DOHH2 (cell line): ENCODE measurements around the gene DTX4.

Experiments used
- H3F3A ChIP-seq: fragments of 200-600 bp; sonication (generic), shearing (Covaris generic); 2 replicates; pipeline ENCODE4 v1.6.0; 2016; ENCODE audit warnings: antibody characterized with exemption, mild to moderate bottlenecking; ENCODE audit not compliant: control insufficient read depth, insufficient read depth
- H3K27ac ChIP-seq: fragments of 200-600 bp; sonication (generic); 2 replicates; pipeline ENCODE4 v1.5.1; 2014; ENCODE audit warnings: low read depth, mild to moderate bottlenecking, low read length, moderate library complexity
- H3K27me3 ChIP-seq: fragments of 200-600 bp; sonication (generic); 2 replicates; pipeline ENCODE4 v1.6.1; 2014; ENCODE audit warnings: mild to moderate bottlenecking, low read length, mixed read lengths; ENCODE audit not compliant: control insufficient read depth
- H3K36me3 ChIP-seq: fragments of 200-600 bp; sonication (generic); 2 replicates; pipeline ENCODE4 v1.6.1; 2014; ENCODE audit warnings: mild to moderate bottlenecking, low read length, moderate library complexity, mixed read lengths; ENCODE audit not compliant: control insufficient read depth
- H3K4me1 ChIP-seq: fragments of 200-600 bp; sonication (generic); 2 replicates; pipeline ENCODE4 v1.6.1; 2014; ENCODE audit warnings: mild to moderate bottlenecking, low read length, mixed read lengths; ENCODE audit not compliant: control insufficient read depth
- H3K4me2 ChIP-seq: fragments of 200-600 bp; sonication (generic); 2 replicates; pipeline ENCODE4 v1.6.0; 2014; ENCODE audit warnings: mild to moderate bottlenecking, low read length, moderate library complexity
- H3K4me3 ChIP-seq: fragments of 200-600 bp; sonication (generic); 2 replicates; pipeline ENCODE4 v1.5.1; 2014; ENCODE audit warnings: mild to moderate bottlenecking, low read length, mixed read lengths
- H3K79me2 ChIP-seq: fragments of 200-600 bp; sonication (generic); 2 replicates; pipeline ENCODE4 v1.6.1; 2014; ENCODE audit warnings: mild to moderate bottlenecking, low read length, mixed read lengths; ENCODE audit not compliant: control insufficient read depth
- H3K9me2 ChIP-seq: fragments of 200-600 bp; sonication (generic); replicated peaks from 2 replicates; pipeline ENCODE4 v1.6.1; 2014; ENCODE audit warnings: mild to moderate bottlenecking, low read length, mixed read lengths; ENCODE audit not compliant: control insufficient read depth
- H3K9me3 ChIP-seq: fragments of 200-600 bp; sonication (generic); 2 replicates; pipeline ENCODE4 v1.6.1; 2014; ENCODE audit warnings: antibody characterized with exemption, low read length, mixed read lengths; ENCODE audit not compliant: control insufficient read depth, insufficient read depth
- H4K20me1 ChIP-seq: fragments of 200-600 bp; sonication (generic); 2 replicates; pipeline ENCODE4 v1.6.0; 2014; ENCODE audit warnings: low read depth, mild to moderate bottlenecking, antibody characterized with exemption, low read length, moderate library complexity; ENCODE audit not compliant: control insufficient read depth, insufficient read depth
- EZH2phosphoT487 ChIP-seq: fragments of 200-600 bp; sonication (generic); IDR thresholded peaks from 2 replicates; pipeline ENCODE4 v1.6.1; 2017; ENCODE audit warnings: borderline replicate concordance, mild to moderate bottlenecking, antibody characterized with exemption, low read length, moderate library complexity, mixed read lengths
- TF ChIP-seq, protein P1 (sequence below): fragments of 200-600 bp; sonication (generic); IDR thresholded peaks from one replicate; pipeline ENCODE4 v1.5.1; 2014; ENCODE audit warnings: antibody characterized with exemption, mild to moderate bottlenecking, low read depth, low read length; ENCODE audit not compliant: poor library complexity, severe bottlenecking

Gene DTX4

DNA sequence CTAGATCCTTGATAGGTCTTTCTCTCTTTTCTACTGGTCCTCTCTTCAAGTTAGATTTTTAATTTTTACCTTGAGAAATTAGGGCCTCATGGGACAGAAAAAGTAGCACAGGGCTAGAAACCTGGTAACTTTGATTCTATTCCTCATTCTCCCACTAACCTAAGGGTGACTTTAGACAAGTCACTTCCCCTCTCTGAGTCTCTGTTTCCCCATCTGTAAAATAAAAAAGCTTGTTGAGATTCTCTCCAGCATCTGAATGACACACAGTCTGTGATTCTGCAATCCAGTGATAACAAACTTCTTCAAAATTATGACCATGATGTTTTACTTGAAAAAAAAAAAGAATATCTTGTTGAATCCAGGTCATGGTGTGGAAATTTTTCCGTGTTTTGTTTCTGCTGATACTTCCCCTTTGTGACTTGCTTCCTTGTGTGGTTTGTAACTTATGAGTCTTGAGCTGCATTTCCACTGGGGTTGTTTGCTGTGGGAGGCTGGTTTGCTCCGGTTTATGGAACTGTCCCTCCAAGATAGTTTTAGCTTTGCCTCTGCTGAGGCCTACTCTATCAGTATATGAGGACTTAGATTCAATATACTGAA, 50.6 kb downstream of the DTX4 start:
- Histone ChIP-seq H3K4me1 (peaks cover 22% of the 10 kb centered on the region), H3K27ac (no peak overlapping the region), H3K79me2 (no peaks in the 10 kb centered on the region), H3K4me2 (no peak overlapping the region), H3F3A (0 out of 2 replicates have a peak, but pooled peaks cover under 1% of the 10 kb centered on the region), H3K4me3 (no peak overlapping the region), H3K27me3 (peaks cover 20% of the 10 kb centered on the region), H4K20me1 (no peaks in the 10 kb centered on the region), H3K36me3 (no peaks in the 10 kb centered on the region), H3K9me3 (no peaks in the 10 kb centered on the region), H3K9me2 (no peaks in the 10 kb centered on the region)
- no peak for TF ChIP-seq EZH2phosphoT487
- TF ChIP-seq, protein P1, sequence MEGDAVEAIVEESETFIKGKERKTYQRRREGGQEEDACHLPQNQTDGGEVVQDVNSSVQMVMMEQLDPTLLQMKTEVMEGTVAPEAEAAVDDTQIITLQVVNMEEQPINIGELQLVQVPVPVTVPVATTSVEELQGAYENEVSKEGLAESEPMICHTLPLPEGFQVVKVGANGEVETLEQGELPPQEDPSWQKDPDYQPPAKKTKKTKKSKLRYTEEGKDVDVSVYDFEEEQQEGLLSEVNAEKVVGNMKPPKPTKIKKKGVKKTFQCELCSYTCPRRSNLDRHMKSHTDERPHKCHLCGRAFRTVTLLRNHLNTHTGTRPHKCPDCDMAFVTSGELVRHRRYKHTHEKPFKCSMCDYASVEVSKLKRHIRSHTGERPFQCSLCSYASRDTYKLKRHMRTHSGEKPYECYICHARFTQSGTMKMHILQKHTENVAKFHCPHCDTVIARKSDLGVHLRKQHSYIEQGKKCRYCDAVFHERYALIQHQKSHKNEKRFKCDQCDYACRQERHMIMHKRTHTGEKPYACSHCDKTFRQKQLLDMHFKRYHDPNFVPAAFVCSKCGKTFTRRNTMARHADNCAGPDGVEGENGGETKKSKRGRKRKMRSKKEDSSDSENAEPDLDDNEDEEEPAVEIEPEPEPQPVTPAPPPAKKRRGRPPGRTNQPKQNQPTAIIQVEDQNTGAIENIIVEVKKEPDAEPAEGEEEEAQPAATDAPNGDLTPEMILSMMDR, result no peak

DNA sequence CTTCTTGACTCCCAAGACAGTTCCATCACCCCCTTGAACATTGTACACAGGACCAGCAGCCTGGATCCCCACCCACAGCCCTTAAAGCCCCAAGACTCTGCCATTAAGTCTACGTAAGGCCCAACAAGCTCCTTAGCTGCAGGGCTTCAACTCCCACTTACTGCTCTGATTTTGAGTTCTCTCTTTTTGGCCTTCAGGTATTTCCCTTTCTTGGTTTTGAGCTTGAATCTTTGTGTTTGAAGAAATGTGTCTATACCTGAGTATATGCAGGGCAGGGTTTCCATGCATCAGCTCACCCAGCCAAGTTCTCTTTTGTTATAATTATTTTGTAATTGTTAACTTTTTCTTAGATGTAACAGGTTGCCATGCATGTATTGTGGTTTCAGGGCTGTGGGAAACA, 51.2 kb downstream of the DTX4 start:
- H3K36me3 ChIP-seq, result no peaks in the 10 kb centered on the region
- no peak overlapping the region for H3K4me2 ChIP-seq
- H3K9me2 ChIP-seq, result no peaks in the 10 kb centered on the region
- H3K27me3 ChIP-seq, result peaks cover 17% of the 10 kb centered on the region
- no peaks in the 10 kb centered on the region for H3K9me3 ChIP-seq
- H3F3A ChIP-seq, result no peaks in the 10 kb centered on the region
- H3K27ac ChIP-seq, result no peak overlapping the region
- H3K4me3 ChIP-seq, result no peak overlapping the region
- peaks cover 17% of the 10 kb centered on the region for H3K4me1 ChIP-seq
- no peak for TF ChIP-seq EZH2phosphoT487
- TF ChIP-seq, protein P1, result no peak
- no peaks in the 10 kb centered on the region for H4K20me1 ChIP-seq
- no peaks in the 10 kb centered on the region for H3K79me2 ChIP-seq

DNA sequence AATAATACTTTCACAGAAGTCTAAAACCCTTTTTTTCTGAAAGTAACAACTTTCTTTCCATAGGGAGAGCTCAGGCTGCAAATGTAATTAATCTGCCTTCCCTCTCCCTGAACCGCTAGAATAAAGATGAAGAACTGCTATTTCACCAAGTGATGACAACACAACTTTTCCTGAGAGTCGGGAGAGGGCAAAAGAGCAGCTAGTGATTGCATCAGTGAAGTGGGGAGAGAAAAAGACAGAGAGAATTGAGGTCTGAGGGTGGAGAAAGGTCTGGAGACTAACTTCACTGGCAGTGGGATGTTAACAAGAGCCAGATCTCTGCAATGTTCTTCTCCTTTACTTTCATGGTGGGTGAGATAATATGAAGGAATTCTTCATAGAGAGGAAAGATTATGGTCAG, 51.7 kb downstream of the DTX4 start:
- Histone ChIP-seq H3K9me3 (no peaks in the 10 kb centered on the region), H3K36me3 (no peaks in the 10 kb centered on the region), H4K20me1 (no peaks in the 10 kb centered on the region), H3K27me3 (peaks cover 13% of the 10 kb centered on the region), H3K4me1 (peaks cover 14% of the 10 kb centered on the region; the same call in 1 of the 2 replicates), H3K4me2 (no peak overlapping the region), H3K27ac (no peak overlapping the region), H3K4me3 (no peak overlapping the region), H3F3A (no peaks in the 10 kb centered on the region), H3K9me2 (no peaks in the 10 kb centered on the region), H3K79me2 (no peaks in the 10 kb centered on the region)
- no peak for TF ChIP-seq EZH2phosphoT487
- TF ChIP-seq, protein P1, result no peak
